IMR-90 (cell line): Measurements from ENCODE around the gene PLXDC1. TPM values are rescaled to one million over a fixed set of nuclear protein-coding genes. Genes with fewer than 3 reads are reported as not detected.

Experiments used
- ATAC-seq: fragments of 200-7000 bp; cut with Tn5 transposase; 2 replicates; pipeline ENCODE4 v1.9.1; 2020; ENCODE audit warnings: low read depth, mild to moderate bottlenecking, moderate library complexity
- BruUV-seq: library from RNA; stranded (reverse); fragments of 400-500 nt; replicated peaks from 2 replicates; lab custom pipeline; 2021; lab: Mats Ljungman, UMichigan
- CTCF ChIA-PET: fragments of 300-600 bp; formaldehyde crosslinking; extraction: SDS; loops from one replicate; lab custom pipeline; 2021; ENCODE audit warnings: antibody characterized with exemption; lab: Yijun Ruan, JAX
- POLR2A ChIA-PET: fragments of 300-600 bp; sonication (Branson Sonifier 250); formaldehyde crosslinking; loops from one replicate; lab custom pipeline; 2022; ENCODE audit warnings: antibody characterized with exemption; ENCODE audit not compliant: unreplicated experiment; lab: Charles Lee
- DNase-seq: peaks from one replicate; pipeline ENCODE4 v3.0.0; 2013
- H2AFZ ChIP-seq: replicated peaks from 2 replicates; pipeline ENCODE3; 2013; ENCODE audit warnings: low read length, mild to moderate bottlenecking; ENCODE audit not compliant: poor library complexity
- H2AK5ac ChIP-seq: 2 replicates; pipeline ENCODE4 v1.6.1; 2013; ENCODE audit warnings: low read depth, low read length, inconsistent platforms
- H2AK9ac ChIP-seq: replicated peaks from 2 replicates; pipeline ENCODE3; 2013; ENCODE audit warnings: mild to moderate bottlenecking, low read depth, low read length, moderate library complexity; ENCODE audit not compliant: poor library complexity
- H2BK120ac ChIP-seq: 2 replicates; pipeline ENCODE4 v1.6.1; 2013; ENCODE audit warnings: low read depth, low read length, inconsistent platforms
- H2BK15ac ChIP-seq: 3 replicates; pipeline ENCODE4 v1.6.1; 2013; ENCODE audit warnings: low read depth, low read length, inconsistent platforms
- H2BK20ac ChIP-seq: 2 replicates; pipeline ENCODE4 v1.6.1; 2013; ENCODE audit warnings: low read depth, mild to moderate bottlenecking, inconsistent platforms, low read length, moderate library complexity
- H2BK5ac ChIP-seq: 2 replicates; pipeline ENCODE4 v1.6.1; 2013; ENCODE audit warnings: mild to moderate bottlenecking, low read depth, low read length, inconsistent platforms; ENCODE audit not compliant: poor library complexity, severe bottlenecking
- H3K14ac ChIP-seq: replicated peaks from 2 replicates; pipeline ENCODE4 v1.6.1; 2013; ENCODE audit warnings: low read depth, low read length, inconsistent platforms
- H3K18ac ChIP-seq: 2 replicates; pipeline ENCODE4 v1.6.1; 2013; ENCODE audit warnings: low read depth, low read length, control low read depth
- H3K23ac ChIP-seq: 2 replicates; pipeline ENCODE4 v1.6.1; 2013; ENCODE audit warnings: low read depth, low read length, inconsistent platforms
- H3K27ac ChIP-seq: 2 replicates; pipeline ENCODE4 v1.5.1; 2013; ENCODE audit warnings: mild to moderate bottlenecking, control low read depth, low read length; ENCODE audit not compliant: insufficient read depth
- H3K27me3 ChIP-seq: 2 replicates; pipeline ENCODE4 v1.6.1; 2013; ENCODE audit warnings: low read length; ENCODE audit not compliant: control insufficient read depth, insufficient read depth
- H3K36me3 ChIP-seq: 2 replicates; pipeline ENCODE4 v1.6.1; 2013; ENCODE audit warnings: low read length, mixed read lengths; ENCODE audit not compliant: control insufficient read depth, insufficient read depth
- H3K4ac ChIP-seq: 2 replicates; pipeline ENCODE4 v1.6.1; 2013; ENCODE audit warnings: low read depth, low read length, inconsistent platforms
- H3K4me1 ChIP-seq: 2 replicates; pipeline ENCODE4 v1.6.1; 2013; ENCODE audit warnings: low read length, mixed read lengths; ENCODE audit not compliant: control insufficient read depth, insufficient read depth
- H3K4me2 ChIP-seq: 2 replicates; pipeline ENCODE4 v1.6.1; 2013; ENCODE audit warnings: low read depth, mild to moderate bottlenecking, control low read depth, low read length, moderate library complexity
- H3K4me3 ChIP-seq: 2 replicates; pipeline ENCODE4 v1.5.1; 2013; ENCODE audit warnings: low read depth, mild to moderate bottlenecking, control low read depth, low read length, moderate library complexity; ENCODE audit not compliant: insufficient read depth
- H3K56ac ChIP-seq: 2 replicates; pipeline ENCODE4 v1.6.1; 2013; ENCODE audit warnings: low read length, inconsistent platforms; ENCODE audit not compliant: insufficient read depth; ENCODE audit errors: extremely low read depth
- H3K79me1 ChIP-seq, 2 experiments: 2 replicates each; pipeline ENCODE4 v1.6.1; 2013; ENCODE audit warnings: low read length in 2 of 2, inconsistent platforms in 1 of 2, low read depth in 1 of 2
- H3K9ac ChIP-seq: 2 replicates; pipeline ENCODE4 v1.6.1; 2013; ENCODE audit warnings: low read depth, low read length, control low read depth
- H3K9me1 ChIP-seq: 2 replicates; pipeline ENCODE4 v1.6.1; 2013; ENCODE audit warnings: low read length, inconsistent platforms; ENCODE audit not compliant: insufficient read depth
- H3K9me3 ChIP-seq: 2 replicates; pipeline ENCODE4 v1.6.1; 2013; ENCODE audit warnings: low read length; ENCODE audit not compliant: control insufficient read depth, insufficient read depth
- H4K20me1 ChIP-seq: 2 replicates; pipeline ENCODE4 v1.6.1; 2013; ENCODE audit warnings: low read length, inconsistent platforms; ENCODE audit not compliant: insufficient read depth
- H4K5ac ChIP-seq: 2 replicates; pipeline ENCODE4 v1.6.1; 2013; ENCODE audit warnings: mild to moderate bottlenecking, low read depth, low read length, control low read depth
- H4K8ac ChIP-seq, 2 experiments: 2 replicates each; pipeline ENCODE4 v1.6.1; 2013; ENCODE audit warnings: low read depth in 2 of 2, low read length in 2 of 2, control low read depth in 1 of 2, inconsistent platforms in 1 of 2
- H4K91ac ChIP-seq: 2 replicates; pipeline ENCODE4 v1.6.1; 2013; ENCODE audit warnings: low read depth, low read length, inconsistent platforms; ENCODE audit not compliant: insufficient read depth
- CEBPB ChIP-seq: IDR thresholded peaks from 2 replicates; pipeline ENCODE4 v1.6.1; 2012; ENCODE audit warnings: low read depth, low read length, improper control_type of control experiment
- MAZ ChIP-seq: IDR thresholded peaks from 2 replicates; pipeline ENCODE4 v1.6.1; 2012; ENCODE audit warnings: low read depth, mild to moderate bottlenecking, low read length, improper control_type of control experiment, moderate library complexity, borderline replicate concordance
- MXI1 ChIP-seq: IDR thresholded peaks from 2 replicates; pipeline ENCODE4 v1.6.1; 2012; ENCODE audit warnings: low read depth, mild to moderate bottlenecking, low read length, moderate library complexity, borderline replicate concordance
- NFE2L2 ChIP-seq: fragments of 150-350 bp; IDR thresholded peaks from 2 replicates; pipeline ENCODE4 v1.6.1; 2016; ENCODE audit warnings: low read depth, mild to moderate bottlenecking, low read length
- RAD21 ChIP-seq: IDR thresholded peaks from 2 replicates; pipeline ENCODE4 v1.6.1; 2012; ENCODE audit warnings: low read length, improper control_type of control experiment
- SMC3 ChIP-seq: fragments of 150-350 bp; IDR thresholded peaks from 2 replicates; pipeline ENCODE4 v1.6.1; 2016; ENCODE audit warnings: low read depth, mild to moderate bottlenecking, antibody characterized with exemption, low read length, moderate library complexity
- WGBS, 2 experiments: methylation state at CpG; one replicate each; pipeline versions ENCODE4 v1.1.5 to v1.1.7; 2013; ENCODE audit warnings: missing lambda C conversion rate in 2 of 2; ENCODE audit not compliant: insufficient read length in 1 of 2; ENCODE audit errors: extremely low coverage in 2 of 2; 5-methylcytosine and 5-hydroxymethylcytosine counted together
- dilution Hi-C: fragments of 300-500 bp; cut with HindIII; formaldehyde crosslinking; loops from one replicate; pipeline ENCODE4 v1.14.3; 2018; ENCODE audit warnings: low sequenced_read_pairs; ENCODE audit not compliant: unreplicated experiment
- in situ Hi-C: fragments of 300-500 bp; cut with MboI; formaldehyde crosslinking; loops from 3 replicates; pipeline ENCODE4 v1.14.3; 2019; ENCODE audit warnings: low sequenced_read_pairs, inconsistent platforms, mixed read lengths
- intact Hi-C: fragments of 100-400 bp; cut with micrococcal nuclease; formaldehyde crosslinking; loops from 2 replicates; pipeline ENCODE4 v1.10.0; 2022
- polyA plus RNA-seq, 3 experiments: library from polyadenylated mRNA; depleted of rRNA; stranded (reverse); fragments of >200 nt; gene quantifications; 2 replicates each; pipeline ENCODE4 v1.2.3, GENCODE V29; 2012; ENCODE audit warnings: low replicate concordance in 1 of 3
- total RNA-seq: library from RNA; depleted of rRNA; stranded (reverse); fragments of >200 nt; gene quantifications from 2 replicates; pipeline ENCODE4 v1.2.3, GENCODE V29; 2012
- TF ChIP-seq, protein P1 (sequence below): conservative IDR thresholded peaks from 2 replicates; pipeline ENCODE4 v1.5.1; 2012; ENCODE audit warnings: mild to moderate bottlenecking, low read depth, low read length, improper control_type of control experiment

The PLXDC1 gene
- total and polyA plus RNA-seq, 2 of the 4 experiments (the other 2 are of a cell fraction) = under 0.01 to 0.50 TPM

DNA sequence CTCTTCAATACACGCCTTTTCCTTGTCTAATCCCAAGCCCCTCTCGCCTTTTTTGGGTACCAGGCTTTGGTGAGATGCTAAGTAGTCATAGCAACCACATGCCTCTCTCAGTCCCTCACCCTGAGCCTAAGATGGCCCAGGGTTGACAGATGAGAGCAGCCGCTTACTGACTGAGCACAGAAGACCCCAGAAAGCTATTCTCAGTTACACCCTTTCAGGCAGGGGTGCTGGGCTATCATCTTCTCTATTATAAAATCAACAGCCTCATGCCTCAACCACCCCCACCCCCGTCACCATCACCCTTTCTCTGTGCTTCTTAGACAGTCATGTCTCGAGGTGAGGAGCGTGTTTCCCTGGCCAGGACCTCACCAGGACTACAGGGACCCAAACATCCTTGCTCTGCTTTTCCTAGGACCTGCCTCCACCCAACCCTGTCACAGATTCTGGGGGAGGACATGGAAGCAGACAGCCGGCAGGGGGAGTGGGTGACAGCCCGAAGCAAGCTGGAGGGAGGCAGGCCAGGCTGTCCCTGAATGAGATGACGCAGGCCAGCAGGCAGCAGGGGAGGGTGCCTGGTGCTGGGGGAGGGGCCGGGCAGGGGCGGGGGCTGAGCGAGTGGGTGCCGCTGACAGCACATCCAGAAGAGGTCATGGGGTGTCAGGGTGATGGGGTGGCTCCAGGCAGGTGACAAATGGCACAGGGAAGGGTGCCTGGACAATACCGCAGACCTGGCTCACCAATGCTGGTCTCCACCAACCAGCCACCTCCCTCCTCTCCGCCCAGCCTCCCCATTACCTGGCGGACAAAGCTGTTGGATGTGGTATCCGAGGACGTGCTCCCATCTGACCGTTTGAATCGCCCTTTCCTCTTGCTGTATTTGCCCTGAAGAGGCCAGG, 42.9 kb upstream of the PLXDC1 start:
- no TSS peak for BruUV-seq
- ATAC-seq = peak; percentile 47
- Histone ChIP-seq H3K4me1 (peaks cover 19% of the 10 kb centered on the region), H3K79me1 (peaks cover 29 to 58% of the 10 kb centered on the region in 2 experiments), H2AK5ac (peak overlapping the region; percentile 78), H3K9me1 (peaks cover 26% of the 10 kb centered on the region), H3K18ac (no peak overlapping the region), H2BK5ac (no peak overlapping the region), H2AFZ (peak overlapping the region; percentile 44), H4K8ac (no peak overlapping the region; a peak in 1 of 4 replicates), H3K23ac (no peak overlapping the region; the same call in 1 of the 2 replicates), H3K27ac (no peak overlapping the region), H2BK120ac (no peak overlapping the region), H3K27me3 (no peaks in the 10 kb centered on the region), H3K4me3 (no peak overlapping the region), H3K36me3 (peaks cover 26% of the 10 kb centered on the region), H2BK15ac (no peak overlapping the region), H3K4me2 (no peak overlapping the region), H3K14ac (no peak overlapping the region), H2AK9ac (peak overlapping the region; percentile 82), H4K5ac (no peak overlapping the region), H3K9me3 (no peaks in the 10 kb centered on the region), H4K91ac (no peak overlapping the region), H3K9ac (no peak overlapping the region), H3K4ac (0 out of 2 replicates have a peak overlapping the region, but pooled peaks have one; percentile 36), H4K20me1 (peaks cover 21% of the 10 kb centered on the region), H3K56ac (no peak overlapping the region), H2BK20ac (0 out of 2 replicates have a peak overlapping the region, but pooled peaks have one; percentile 47)
- in situ Hi-C loops = no loop called here
- CTCF ChIA-PET = no interaction called here
- WGBS, 2 experiments = 46% methylated on average over 8 of the region's 20 CpGs; no CpG with 5 or more reads in 1 of the 2 experiments
- intact Hi-C loops = no loop called here
- peak; percentile 67 for DNase-seq
- dilution Hi-C loops = no loop called here
- POLR2A ChIA-PET = no interaction called here
- TF ChIP-seq MXI1 (peak; percentile 85; the same call in 1 of the 2 replicates), RAD21 (peak; percentile 61), MAZ (peak; percentile 66), SMC3 (peak; percentile 69), NFE2L2 (no peak), CEBPB (no peak)
- TF ChIP-seq, protein P1, sequence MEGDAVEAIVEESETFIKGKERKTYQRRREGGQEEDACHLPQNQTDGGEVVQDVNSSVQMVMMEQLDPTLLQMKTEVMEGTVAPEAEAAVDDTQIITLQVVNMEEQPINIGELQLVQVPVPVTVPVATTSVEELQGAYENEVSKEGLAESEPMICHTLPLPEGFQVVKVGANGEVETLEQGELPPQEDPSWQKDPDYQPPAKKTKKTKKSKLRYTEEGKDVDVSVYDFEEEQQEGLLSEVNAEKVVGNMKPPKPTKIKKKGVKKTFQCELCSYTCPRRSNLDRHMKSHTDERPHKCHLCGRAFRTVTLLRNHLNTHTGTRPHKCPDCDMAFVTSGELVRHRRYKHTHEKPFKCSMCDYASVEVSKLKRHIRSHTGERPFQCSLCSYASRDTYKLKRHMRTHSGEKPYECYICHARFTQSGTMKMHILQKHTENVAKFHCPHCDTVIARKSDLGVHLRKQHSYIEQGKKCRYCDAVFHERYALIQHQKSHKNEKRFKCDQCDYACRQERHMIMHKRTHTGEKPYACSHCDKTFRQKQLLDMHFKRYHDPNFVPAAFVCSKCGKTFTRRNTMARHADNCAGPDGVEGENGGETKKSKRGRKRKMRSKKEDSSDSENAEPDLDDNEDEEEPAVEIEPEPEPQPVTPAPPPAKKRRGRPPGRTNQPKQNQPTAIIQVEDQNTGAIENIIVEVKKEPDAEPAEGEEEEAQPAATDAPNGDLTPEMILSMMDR = peak; percentile 62
